ENCODE measurements around the gene NARS2.
A peak's percentile ranks its signal among the peaks of the same experiment; 100 is the strongest.
"Not testable (repeated sequence)": the region's sequence is repeated elsewhere in the genome, so short reads cannot be mapped to it uniquely, and the experiment has no call there.

The NARS2 gene

DNA sequence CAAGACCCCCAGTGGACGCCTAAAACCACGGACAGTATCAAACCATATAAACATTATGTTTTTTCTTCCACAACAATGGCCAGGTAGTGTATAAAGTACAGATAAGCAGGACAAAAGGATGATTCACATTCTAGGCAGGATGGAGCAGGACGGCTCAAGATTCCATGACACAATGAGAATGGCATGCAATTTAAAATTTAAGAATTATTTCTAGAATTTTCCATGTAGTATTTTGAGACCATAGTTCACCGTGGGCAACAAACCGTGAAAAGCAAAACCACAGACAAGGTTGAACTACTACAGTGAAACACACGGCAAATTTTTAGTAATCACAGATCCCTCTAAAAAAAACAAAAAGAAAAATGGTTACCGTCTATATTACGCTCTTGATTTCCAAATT lies 7.5 kb downstream of the NARS2 start:
- no peak for TF ChIP-seq EZH2phosphoT487 (conservative IDR thresholded peaks at IDR 0.05; ENCODE audit: low read length)
- H3K79me2 ChIP-seq (ENCODE audit: insufficient read depth, low read length), result peaks cover 12% of the 10 kb centered on the region
- H3K27ac ChIP-seq (ENCODE audit: low read depth, low read length), result no peak overlapping the region
- H3K9me3 ChIP-seq (ENCODE audit: insufficient read depth, low read length), result no peaks in the 10 kb centered on the region
- H3K27me3 ChIP-seq (ENCODE audit: low read length), result no peaks in the 10 kb centered on the region
- H3K9me2 ChIP-seq (replicated peaks; ENCODE audit: insufficient read depth, low read length), result no peaks in the 10 kb centered on the region
- H3K4me3 ChIP-seq (ENCODE audit: insufficient read depth, low read length, poor library complexity, severe bottlenecking), result no peak overlapping the region
- no peak overlapping the region for H3K9ac ChIP-seq (ENCODE audit: low read length)
- H3F3A ChIP-seq (ENCODE audit: insufficient read depth), result peaks cover 14% of the 10 kb centered on the region; the same call in 1 of the 2 replicates
- peak overlapping the region; percentile 5 for H3K4me2 ChIP-seq (ENCODE audit: low read depth, low read length, poor library complexity, severe bottlenecking)
- H2AFZ ChIP-seq (ENCODE audit: low read depth, low read length, severe bottlenecking), result no peak overlapping the region
- peaks cover 28% of the 10 kb centered on the region; the same call in 1 of the 2 replicates for H3K36me3 ChIP-seq (ENCODE audit: low read length)
- H4K20me1 ChIP-seq (ENCODE audit: low read depth, low read length), result no peaks in the 10 kb centered on the region

DNA sequence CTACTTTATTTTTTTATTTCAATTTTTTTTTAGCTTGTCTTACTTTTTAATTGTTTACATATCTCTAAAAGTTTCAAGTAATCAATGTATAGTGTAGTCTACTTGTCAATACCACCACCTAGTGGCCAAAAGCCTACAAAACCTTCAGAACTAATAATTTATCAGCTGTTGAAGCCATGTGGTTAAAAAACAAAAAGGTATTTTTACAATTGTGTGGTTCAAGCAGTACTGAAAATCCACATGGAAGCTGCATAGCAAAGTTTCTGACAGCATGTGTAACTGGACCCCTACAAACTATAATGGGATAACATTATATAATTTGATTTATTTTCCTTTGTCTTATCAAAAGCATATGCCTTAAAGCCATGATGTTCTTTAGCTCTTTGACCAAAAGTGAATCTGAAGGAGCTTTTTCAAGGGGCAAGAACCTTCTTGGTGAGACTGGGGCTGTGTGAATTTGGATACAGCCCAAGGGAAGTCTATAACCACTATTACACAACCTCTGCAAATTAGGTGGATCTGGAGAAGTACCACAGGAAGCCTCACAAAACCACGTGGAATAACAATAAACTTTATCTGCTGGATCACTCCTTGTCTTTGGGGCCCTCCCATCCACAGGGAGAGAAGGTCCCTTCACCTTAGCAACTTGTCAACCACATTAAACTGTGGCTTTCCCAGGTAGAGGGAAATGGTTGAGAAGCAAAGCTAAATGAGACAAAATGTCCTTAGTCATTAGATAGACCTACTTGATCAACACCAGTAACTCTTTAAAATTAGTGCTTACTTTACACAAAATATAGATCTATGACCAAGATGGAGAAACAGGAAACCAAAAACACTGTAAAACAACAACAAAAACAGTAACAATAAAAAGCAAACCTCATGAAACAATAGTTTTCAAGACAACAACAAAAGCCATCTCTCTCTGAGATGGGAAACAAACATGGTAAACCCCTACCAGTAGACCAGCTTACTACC lies 9.9 kb downstream of the NARS2 start:
- no peak overlapping the region for H3K4me2 ChIP-seq (ENCODE audit: low read depth, low read length, poor library complexity, severe bottlenecking)
- H3K27me3 ChIP-seq (ENCODE audit: low read length), result no peaks in the 10 kb centered on the region
- no peak overlapping the region for H3K9ac ChIP-seq (ENCODE audit: low read length)
- no peaks in the 10 kb centered on the region for H3K9me2 ChIP-seq (replicated peaks; ENCODE audit: insufficient read depth, low read length)
- TF ChIP-seq, protein P1, sequence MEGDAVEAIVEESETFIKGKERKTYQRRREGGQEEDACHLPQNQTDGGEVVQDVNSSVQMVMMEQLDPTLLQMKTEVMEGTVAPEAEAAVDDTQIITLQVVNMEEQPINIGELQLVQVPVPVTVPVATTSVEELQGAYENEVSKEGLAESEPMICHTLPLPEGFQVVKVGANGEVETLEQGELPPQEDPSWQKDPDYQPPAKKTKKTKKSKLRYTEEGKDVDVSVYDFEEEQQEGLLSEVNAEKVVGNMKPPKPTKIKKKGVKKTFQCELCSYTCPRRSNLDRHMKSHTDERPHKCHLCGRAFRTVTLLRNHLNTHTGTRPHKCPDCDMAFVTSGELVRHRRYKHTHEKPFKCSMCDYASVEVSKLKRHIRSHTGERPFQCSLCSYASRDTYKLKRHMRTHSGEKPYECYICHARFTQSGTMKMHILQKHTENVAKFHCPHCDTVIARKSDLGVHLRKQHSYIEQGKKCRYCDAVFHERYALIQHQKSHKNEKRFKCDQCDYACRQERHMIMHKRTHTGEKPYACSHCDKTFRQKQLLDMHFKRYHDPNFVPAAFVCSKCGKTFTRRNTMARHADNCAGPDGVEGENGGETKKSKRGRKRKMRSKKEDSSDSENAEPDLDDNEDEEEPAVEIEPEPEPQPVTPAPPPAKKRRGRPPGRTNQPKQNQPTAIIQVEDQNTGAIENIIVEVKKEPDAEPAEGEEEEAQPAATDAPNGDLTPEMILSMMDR (IDR thresholded peaks at IDR 0.05; ENCODE audit: insufficient read depth, low read length, poor library complexity, severe bottlenecking), result peak; percentile 47
- no peak for TF ChIP-seq EZH2phosphoT487 (conservative IDR thresholded peaks at IDR 0.05; ENCODE audit: low read length)
- no peaks in the 10 kb centered on the region for H4K20me1 ChIP-seq (ENCODE audit: low read depth, low read length)
- H3K4me3 ChIP-seq (ENCODE audit: insufficient read depth, low read length, poor library complexity, severe bottlenecking), result no peak overlapping the region
- no peak overlapping the region for H2AFZ ChIP-seq (ENCODE audit: low read depth, low read length, severe bottlenecking)
- peaks cover 13% of the 10 kb centered on the region; the same call in 1 of the 2 replicates for H3F3A ChIP-seq (ENCODE audit: insufficient read depth)
- H3K27ac ChIP-seq (ENCODE audit: low read depth, low read length), result no peak overlapping the region
- peaks cover 24% of the 10 kb centered on the region; the same call in 1 of the 2 replicates for H3K36me3 ChIP-seq (ENCODE audit: low read length)
- no peaks in the 10 kb centered on the region for H3K9me3 ChIP-seq (ENCODE audit: insufficient read depth, low read length)
- peaks cover 29% of the 10 kb centered on the region for H3K79me2 ChIP-seq (ENCODE audit: insufficient read depth, low read length)

DNA sequence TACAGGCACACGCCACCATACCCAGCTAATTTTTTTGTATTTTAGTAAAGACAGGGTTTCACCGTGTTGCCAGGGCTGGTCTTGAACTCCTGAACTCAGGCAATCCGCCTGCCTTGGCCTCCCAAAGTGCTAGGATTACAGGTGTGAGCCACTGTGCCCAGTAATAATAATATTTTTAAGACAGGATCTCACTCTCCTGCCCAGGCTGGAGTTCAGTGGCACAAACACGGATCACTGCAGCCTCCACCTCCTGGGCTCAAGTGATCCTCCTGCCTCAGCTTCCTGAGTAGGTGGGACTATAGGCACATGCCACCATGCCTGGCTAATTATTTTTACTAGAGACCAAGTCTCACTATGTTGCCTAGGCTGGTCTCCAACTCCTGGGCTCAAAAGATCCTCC lies 10.6 kb downstream of the NARS2 start:
- not testable (repeated sequence) for H4K20me1 ChIP-seq (ENCODE audit: low read depth, low read length); H3K4me3 ChIP-seq (ENCODE audit: insufficient read depth, low read length, poor library complexity, severe bottlenecking); H3K4me2 ChIP-seq (ENCODE audit: low read depth, low read length, poor library complexity, severe bottlenecking); H3K27me3 ChIP-seq (ENCODE audit: low read length); H3K9me2 ChIP-seq (replicated peaks; ENCODE audit: insufficient read depth, low read length); H3K9me3 ChIP-seq (ENCODE audit: insufficient read depth, low read length); H2AFZ ChIP-seq (ENCODE audit: low read depth, low read length, severe bottlenecking); H3K27ac ChIP-seq (ENCODE audit: low read depth, low read length); H3K9ac ChIP-seq (ENCODE audit: low read length)
- Histone ChIP-seq H3K36me3 (ENCODE audit: low read length) (peaks cover 28% of the 10 kb centered on the region; the same call in 1 of the 2 replicates), H3K79me2 (ENCODE audit: insufficient read depth, low read length) (peaks cover 34% of the 10 kb centered on the region), H3F3A (ENCODE audit: insufficient read depth) (peaks cover 13% of the 10 kb centered on the region; the same call in 1 of the 2 replicates)

DNA sequence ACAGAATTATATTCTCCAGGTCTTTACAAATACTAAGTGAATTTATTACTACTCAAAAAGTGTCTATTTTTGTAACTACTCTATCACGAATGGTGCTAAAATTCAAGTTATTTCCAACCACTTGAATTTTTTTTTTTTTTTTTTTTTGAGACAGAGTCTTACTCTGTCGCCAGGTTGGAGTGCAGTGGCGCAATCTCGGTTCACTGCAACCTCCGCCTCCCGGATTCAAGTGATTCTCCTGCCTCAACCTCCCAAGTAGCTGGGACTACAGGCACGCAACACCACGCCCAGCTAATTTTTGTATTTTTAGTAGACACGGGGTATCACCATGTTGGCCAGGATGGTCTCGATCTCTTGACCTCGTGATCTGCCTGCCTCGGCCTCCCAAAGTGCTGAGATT lies 11.6 kb downstream of the NARS2 start:
- Histone ChIP-seq H3F3A (ENCODE audit: insufficient read depth) (peaks cover 13% of the 10 kb centered on the region; the same call in 1 of the 2 replicates), H3K79me2 (ENCODE audit: insufficient read depth, low read length) (peaks cover 34% of the 10 kb centered on the region), H3K36me3 (ENCODE audit: low read length) (peaks cover 24% of the 10 kb centered on the region; the same call in 1 of the 2 replicates)
- not testable (repeated sequence) for H3K9ac ChIP-seq (ENCODE audit: low read length); H3K27ac ChIP-seq (ENCODE audit: low read depth, low read length); H3K27me3 ChIP-seq (ENCODE audit: low read length); H4K20me1 ChIP-seq (ENCODE audit: low read depth, low read length); H3K9me2 ChIP-seq (replicated peaks; ENCODE audit: insufficient read depth, low read length); H2AFZ ChIP-seq (ENCODE audit: low read depth, low read length, severe bottlenecking); H3K9me3 ChIP-seq (ENCODE audit: insufficient read depth, low read length); H3K4me3 ChIP-seq (ENCODE audit: insufficient read depth, low read length, poor library complexity, severe bottlenecking); H3K4me2 ChIP-seq (ENCODE audit: low read depth, low read length, poor library complexity, severe bottlenecking)

All from SU-DHL-6 (cell line).